Progenitor cell of endocrine pancreas (in vitro differentiated cells): ENCODE measurements around the gene ATG9B. TPM values are rescaled to one million over a fixed set of nuclear protein-coding genes. Genes with fewer than 3 reads are reported as not detected.

Source experiments
- DNase-seq: peaks from one replicate; pipeline ENCODE4 v3.0.0; 2021; ENCODE audit warnings: low spot score; ENCODE audit not compliant: unreplicated experiment
- H3K27ac Mint-ChIP-seq: 2 replicates; pipeline ENCODE4 v1.8.0; 2021; ENCODE audit warnings: mild to moderate bottlenecking, moderate library complexity, mixed read lengths
- H3K27me3 Mint-ChIP-seq: 2 replicates; pipeline ENCODE4 v1.8.0; 2021; ENCODE audit warnings: mixed read lengths
- H3K36me3 Mint-ChIP-seq: 2 replicates; pipeline ENCODE4 v1.8.0; 2022; ENCODE audit warnings: mixed read lengths; ENCODE audit not compliant: insufficient read depth
- H3K4me1 Mint-ChIP-seq: 2 replicates; pipeline ENCODE4 v1.8.0; 2021; ENCODE audit warnings: low read depth, mixed read lengths
- H3K4me3 Mint-ChIP-seq: 2 replicates; pipeline ENCODE4 v1.8.0; 2021; ENCODE audit warnings: low read depth, mild to moderate bottlenecking, moderate library complexity, mixed read lengths
- H3K9me3 Mint-ChIP-seq: 2 replicates; pipeline ENCODE4 v1.8.0; 2021; ENCODE audit warnings: low read depth, mixed read lengths
- CTCF ChIP-seq: fragments of 200-600 bp; sonication (generic); IDR thresholded peaks from one replicate; pipeline ENCODE4 v1.5.0; 2021; ENCODE audit warnings: antibody characterized with exemption, mild to moderate bottlenecking; ENCODE audit not compliant: unreplicated experiment
- long read RNA-seq: library from polyadenylated mRNA; unstranded; transcript quantifications from one replicate; pipeline ENCODE4 v2.0.0, GENCODE V29; 2020
- total RNA-seq: library from RNA; stranded (reverse); gene quantifications from 2 replicates; pipeline ENCODE4 v1.2.1, GENCODE V29; 2021

Gene ATG9B
- total RNA-seq: 0.58 and 0.79 TPM in 2 replicates
- long read RNA-seq: 0 reads

- Mint-ChIP-seq H3K27ac (no peak within 1 kb of the TSS), H3K4me1 (peaks cover 19% of the 10 kb centered on the region), H3K9me3 (no peaks in the 10 kb centered on the region), H3K36me3 (no peaks in the 10 kb centered on the region), H3K27me3 (peaks cover 48% of the 10 kb centered on the region), H3K4me3 (no peak within 1 kb of the TSS)
- no peak for DNase-seq
- TF ChIP-seq CTCF: no peak
Measured at GRCh38 chr7:151024435-151025056, at the start of gene ATG9B. ATG9B (minus strand) TSS chr7:151024494; CDS start chr7:151024423, 71 bp downstream.

GRCh38 chr7:151073990-151074389 is 49.7 kb upstream of the ATG9B start:
- DNase-seq: no peak
- no peak for TF ChIP-seq CTCF
- Mint-ChIP-seq H3K4me3 (no peak overlapping the region), H3K4me1 (peaks cover under 1% of the 10 kb centered on the region), H3K36me3 (peaks cover 14% of the 10 kb centered on the region), H3K27me3 (no peaks in the 10 kb centered on the region), H3K27ac (no peak overlapping the region), H3K9me3 (no peaks in the 10 kb centered on the region)

- Mint-ChIP-seq H3K4me3 (no peak overlapping the region), H3K27ac (no peak overlapping the region), H3K4me1 (no peaks in the 10 kb centered on the region), H3K27me3 (no peaks in the 10 kb centered on the region), H3K9me3 (no peaks in the 10 kb centered on the region), H3K36me3 (peaks cover 18% of the 10 kb centered on the region)
- no peak for DNase-seq
- no peak for TF ChIP-seq CTCF
Measured at GRCh38 chr7:151071032-151071866, 47.0 kb upstream of the ATG9B start.

GRCh38 chr7:151070574-151070960 is 46.3 kb upstream of the ATG9B start:
- Mint-ChIP-seq H3K4me3 (no peak overlapping the region), H3K4me1 (no peaks in the 10 kb centered on the region), H3K36me3 (peaks cover 16% of the 10 kb centered on the region), H3K27me3 (no peaks in the 10 kb centered on the region), H3K9me3 (no peaks in the 10 kb centered on the region), H3K27ac (no peak overlapping the region)
- DNase-seq: no peak
- no peak for TF ChIP-seq CTCF

- no peak for DNase-seq
- Mint-ChIP-seq H3K4me1 (no peaks in the 10 kb centered on the region), H3K27ac (no peak overlapping the region), H3K4me3 (no peak overlapping the region), H3K36me3 (peaks cover 17% of the 10 kb centered on the region), H3K9me3 (no peaks in the 10 kb centered on the region), H3K27me3 (no peaks in the 10 kb centered on the region)
- TF ChIP-seq CTCF: no peak
Measured at GRCh38 chr7:151069841-151070573, 45.7 kb upstream of the ATG9B start.
